Right lobe of liver (tissue), 6 donors: ENCODE data around the gene CCDC6. TPM values are rescaled to one million over a fixed set of nuclear protein-coding genes. Genes with fewer than 3 reads are reported as not detected.
"Not testable (repeated sequence)": the region's sequence is repeated elsewhere in the genome, so short reads cannot be mapped to it uniquely, and the experiment has no call there.

Experiments
- ATAC-seq, 4 donors: fragments of 200-7000 bp; cut with Tn5 transposase; one replicate each; pipeline ENCODE4 v1.9.1; 2020; ENCODE audit warnings: mild to moderate bottlenecking in 4 of 4, moderate library complexity in 4 of 4
- DNase-seq, 3 donors: peaks; one replicate each; pipeline ENCODE4 v3.0.0-alpha.2; 2020
- H3K27ac ChIP-seq, 3 donors: fragments of 200-600 bp; one replicate each; pipeline ENCODE4 v1.8.0; 2022
- H3K27me3 ChIP-seq, 2 donors: fragments of 200-600 bp; one replicate each; pipeline ENCODE4 v1.8.0; 2022
- H3K36me3 ChIP-seq, 4 donors: fragments of 200-600 bp; sonication (generic) in 1 of 4; one replicate each; pipeline versions ENCODE4 v1.5.1 to v1.8.0; 2017 to 2022; ENCODE audit warnings: control low read depth in 1 of 4
- H3K4me1 ChIP-seq, 4 donors: fragments of 200-600 bp; sonication (generic) in 1 of 4; one replicate each; pipeline versions ENCODE4 v1.5.1 to v1.8.0; 2017 to 2022; ENCODE audit warnings: control low read depth in 1 of 4
- H3K4me3 ChIP-seq, 3 donors: fragments of 200-600 bp; one replicate each; pipeline ENCODE4 v1.8.0; 2022
- H3K9me3 ChIP-seq, 4 donors: fragments of 200-600 bp; sonication (generic) in 1 of 4; one replicate each; pipeline versions ENCODE4 v1.5.1 to v1.8.0; 2017 to 2022; ENCODE audit warnings: control low read depth in 1 of 4
- POLR2A ChIP-seq: fragments of 450-650 bp; IDR thresholded peaks from one replicate; pipeline ENCODE4 v1.6.1; 2017; ENCODE audit warnings: antibody characterized with exemption, mild to moderate bottlenecking
- WGBS: methylation state at CpG from one replicate; pipeline ENCODE4 v1.1.6; 2018; ENCODE audit warnings: low coverage, low lambda C conversion rate; ENCODE audit not compliant: insufficient coverage; ENCODE audit errors: missing lambda C conversion rate; 5-methylcytosine and 5-hydroxymethylcytosine counted together
- intact Hi-C, 2 donors: fragments of 100-400 bp; cut with DNase I; formaldehyde crosslinking; loops; one replicate each; pipeline versions ENCODE4 v1.11.2 to v1.14.1; 2022
- total RNA-seq, 6 experiments: library from RNA; depleted of rRNA in 2 of 6; stranded (reverse); fragments of >200 nt in 2 of 6; fragmentation: NEBNext Ultra II Directional in 3 of 6; extraction: Animal tissue kit (Norgen Biotek cat#: 25700) in 3 of 6; gene quantifications; one replicate each; pipeline versions ENCODE4 v1.1.0 to v1.2.4, GENCODE V29; 2016 to 2023
- TF ChIP-seq, protein P1 (sequence below), 4 donors: fragments of 200-600 bp in 3 of 4; fragments of 450-650 bp in 1 of 4; IDR thresholded peaks; one replicate each; pipeline versions ENCODE4 v1.5.1 to v1.8.0; 2016 to 2022; ENCODE audit warnings: antibody characterized with exemption in 4 of 4, mild to moderate bottlenecking in 2 of 4
- donor health status: DM: no; HTN: yes; CAD: no.
- donor health status: DM: no; HTN: no; CAD: no.
- donor health status: DM: no; HTN: no; CAD: no.
- donor health status: DM: no; HTN: yes; CAD: no.
- donor health status: DM: no; HTN: yes; CAD: no.

Gene CCDC6
- total RNA-seq, 6 experiments from 2014 or later = 9.2 to 20.4 (median 14.8) TPM

- no peak overlapping the region for H3K4me3 ChIP-seq
- H3K27ac ChIP-seq = no peak overlapping the region
- no peaks in the 10 kb centered on the region for H3K27me3 ChIP-seq
- ATAC-seq (no peak), DNase-seq (no peak)
- H3K4me1 ChIP-seq = no peaks in the 10 kb centered on the region
- TF ChIP-seq, protein P1, sequence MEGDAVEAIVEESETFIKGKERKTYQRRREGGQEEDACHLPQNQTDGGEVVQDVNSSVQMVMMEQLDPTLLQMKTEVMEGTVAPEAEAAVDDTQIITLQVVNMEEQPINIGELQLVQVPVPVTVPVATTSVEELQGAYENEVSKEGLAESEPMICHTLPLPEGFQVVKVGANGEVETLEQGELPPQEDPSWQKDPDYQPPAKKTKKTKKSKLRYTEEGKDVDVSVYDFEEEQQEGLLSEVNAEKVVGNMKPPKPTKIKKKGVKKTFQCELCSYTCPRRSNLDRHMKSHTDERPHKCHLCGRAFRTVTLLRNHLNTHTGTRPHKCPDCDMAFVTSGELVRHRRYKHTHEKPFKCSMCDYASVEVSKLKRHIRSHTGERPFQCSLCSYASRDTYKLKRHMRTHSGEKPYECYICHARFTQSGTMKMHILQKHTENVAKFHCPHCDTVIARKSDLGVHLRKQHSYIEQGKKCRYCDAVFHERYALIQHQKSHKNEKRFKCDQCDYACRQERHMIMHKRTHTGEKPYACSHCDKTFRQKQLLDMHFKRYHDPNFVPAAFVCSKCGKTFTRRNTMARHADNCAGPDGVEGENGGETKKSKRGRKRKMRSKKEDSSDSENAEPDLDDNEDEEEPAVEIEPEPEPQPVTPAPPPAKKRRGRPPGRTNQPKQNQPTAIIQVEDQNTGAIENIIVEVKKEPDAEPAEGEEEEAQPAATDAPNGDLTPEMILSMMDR (IDR thresholded peaks at IDR 0.05) = no peak
- no peak for TF ChIP-seq POLR2A
- H3K9me3 ChIP-seq = no peaks in the 10 kb centered on the region
- H3K36me3 ChIP-seq = peaks cover 0 to 32% (median 11%) of the 10 kb centered on the region in 4 donors
- 76% methylated on average over 2 of the region's 2 CpGs for WGBS
- intact Hi-C loops = no loop called here
Measured at GRCh38 chr10:59793919-59794318, 112.4 kb downstream of the CCDC6 start.

GRCh38 chr10:59792812-59793211 lies 113.5 kb downstream of the CCDC6 start:
- DNase-seq (no peak), ATAC-seq (no peak)
- Histone ChIP-seq H3K36me3 (peaks cover 0 to 32% (median 11%) of the 10 kb centered on the region in 4 donors), H3K27me3 (no peaks in the 10 kb centered on the region), H3K4me1 (no peaks in the 10 kb centered on the region), H3K4me3 (no peak overlapping the region), H3K9me3 (no peaks in the 10 kb centered on the region), H3K27ac (no peak overlapping the region)
- TF ChIP-seq POLR2A = no peak
- TF ChIP-seq, protein P1 (IDR thresholded peaks at IDR 0.05) = no peak
- 94% methylated on average over 5 of the region's 13 CpGs for WGBS
- intact Hi-C loops = no loop called here

DNA sequence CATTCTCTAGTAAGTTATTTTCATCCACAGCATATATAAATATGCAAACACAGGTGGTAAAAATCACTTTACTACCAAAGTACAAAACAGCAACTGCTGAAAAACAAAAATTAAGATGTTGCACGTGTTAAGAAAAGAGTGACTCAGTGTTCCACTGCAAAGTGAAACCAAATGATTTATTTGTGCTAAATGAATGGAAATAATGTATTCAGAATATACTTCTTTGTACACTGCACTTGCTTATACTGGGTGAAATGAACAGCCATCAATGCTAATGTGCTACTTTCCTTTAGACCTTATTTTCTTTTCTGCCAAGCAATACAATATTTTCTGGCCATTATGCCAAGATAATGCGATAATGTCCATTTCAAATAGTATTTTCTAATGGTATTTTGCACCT lies 114.8 kb downstream of the CCDC6 start:
- Histone ChIP-seq H3K4me3 (no peak overlapping the region), H3K4me1 (no peaks in the 10 kb centered on the region), H3K27ac (no peak overlapping the region), H3K27me3 (no peaks in the 10 kb centered on the region), H3K9me3 (no peaks in the 10 kb centered on the region), H3K36me3 (peaks cover 0 to 32% (median 11%) of the 10 kb centered on the region in 4 donors)
- no peak for TF ChIP-seq POLR2A
- TF ChIP-seq, protein P1 (IDR thresholded peaks at IDR 0.05) = no peak
- intact Hi-C loops = no loop called here
- ATAC-seq = no peak
- no peak for DNase-seq
- 78% methylated on average over 2 of the region's 2 CpGs for WGBS

GRCh38 chr10:59790080-59790479 lies 116.3 kb downstream of the CCDC6 start:
- H3K27me3 ChIP-seq, DNase-seq, H3K4me1 ChIP-seq, intact Hi-C loops, H3K9me3 ChIP-seq, H3K27ac ChIP-seq, H3K4me3 ChIP-seq, ATAC-seq: not testable (repeated sequence)
- peaks cover 0 to 30% (median 11%) of the 10 kb centered on the region in 4 donors for H3K36me3 ChIP-seq
- 50% methylated on average over 2 of the region's 2 CpGs for WGBS

DNA sequence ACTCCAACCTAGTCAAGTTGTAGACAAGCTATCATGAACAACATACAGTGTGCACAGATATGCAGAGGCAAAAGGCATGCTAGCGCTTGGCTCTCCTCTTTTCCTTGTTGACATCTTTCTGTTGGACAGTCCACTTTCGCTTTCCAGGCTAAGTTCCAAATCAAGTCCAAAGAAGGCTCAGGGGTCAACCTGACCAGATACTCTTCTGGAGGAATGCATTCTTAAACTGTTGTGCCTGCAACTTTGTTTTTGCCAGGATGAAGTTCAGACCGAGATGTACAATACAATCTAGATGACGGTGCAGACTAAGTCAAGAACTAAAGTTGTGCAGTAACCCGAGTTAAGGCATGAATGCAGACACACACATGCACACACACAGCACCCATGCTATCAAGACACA lies 117.4 kb downstream of the CCDC6 start:
- peaks cover 0 to 22% (median 8%) of the 10 kb centered on the region in 4 donors for H3K36me3 ChIP-seq
- peak in 1 of 4 donors; percentile 30 for ATAC-seq
- H3K27me3 ChIP-seq, H3K4me3 ChIP-seq, H3K9me3 ChIP-seq, H3K27ac ChIP-seq, DNase-seq, H3K4me1 ChIP-seq, intact Hi-C loops: not testable (repeated sequence)
- 84% methylated on average over 3 of the region's 5 CpGs for WGBS

- H3K27me3 ChIP-seq, ATAC-seq, intact Hi-C loops, H3K4me3 ChIP-seq, H3K36me3 ChIP-seq, H3K9me3 ChIP-seq, H3K27ac ChIP-seq, DNase-seq, H3K4me1 ChIP-seq: not testable (repeated sequence)
- 90% methylated on average over 5 of the region's 7 CpGs for WGBS
Measured at GRCh38 chr10:59787032-59787431, 119.3 kb downstream of the CCDC6 start.

DNA sequence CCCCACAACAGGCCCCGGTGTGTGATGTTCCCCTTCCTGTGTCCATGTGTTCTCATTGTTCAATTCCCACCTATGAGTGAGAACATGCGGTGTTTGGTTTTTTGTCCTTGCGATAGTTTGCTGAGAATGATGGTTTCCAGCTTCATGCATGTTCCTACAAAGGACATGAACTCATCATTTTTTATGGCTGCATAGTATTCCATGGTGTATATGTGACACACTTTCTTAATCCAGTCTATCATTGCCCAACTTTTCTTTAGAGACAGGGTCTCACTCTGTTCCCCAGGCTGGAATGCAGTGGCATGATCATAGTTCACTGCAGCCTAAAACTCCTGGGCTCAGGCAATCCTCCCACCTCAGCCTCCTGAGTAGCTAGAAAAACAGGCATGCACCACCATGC lies 120.9 kb downstream of the CCDC6 start:
- WGBS = 95% methylated on average over 2 of the region's 3 CpGs
- H3K9me3 ChIP-seq, H3K27ac ChIP-seq, H3K27me3 ChIP-seq, intact Hi-C loops, H3K4me3 ChIP-seq, H3K4me1 ChIP-seq, DNase-seq, ATAC-seq, H3K36me3 ChIP-seq: not testable (repeated sequence)
